Astrocyte (in vitro differentiated cells and primary cell): ENCODE measurements around the gene AKAP1. TPM values are rescaled to one million over a fixed set of nuclear protein-coding genes. Genes with fewer than 3 reads are reported as not detected.

Experiments
- DNase-seq: peaks from one replicate; pipeline ENCODE4 v3.0.0-alpha.2; 2010; ENCODE audit warnings: low read depth
- FAIRE-seq: peaks from 2 replicates; lab custom pipeline; 2011; peaks lifted over from hg19 to GRCh38; lab: Jason Lieb, UNC
- H2AFZ ChIP-seq: 2 replicates; pipeline ENCODE4 v1.6.0; 2012; ENCODE audit warnings: low read depth, low read length, inconsistent platforms
- H3K27ac ChIP-seq: 2 replicates; pipeline ENCODE4 v1.5.1; 2011; ENCODE audit warnings: low read depth, low read length, inconsistent platforms
- H3K27me3 ChIP-seq: 2 replicates; pipeline ENCODE4 v1.6.0; 2011; ENCODE audit warnings: low read length, inconsistent platforms; ENCODE audit not compliant: insufficient read depth
- H3K36me3 ChIP-seq: 2 replicates; pipeline ENCODE4 v1.5.1; 2011; ENCODE audit warnings: low read length, inconsistent platforms; ENCODE audit not compliant: insufficient read depth
- H3K4me1 ChIP-seq: 2 replicates; pipeline ENCODE4 v1.5.1; 2011; ENCODE audit warnings: low read length, inconsistent platforms; ENCODE audit not compliant: insufficient read depth
- H3K4me2 ChIP-seq: 2 replicates; pipeline ENCODE4 v1.6.0; 2012; ENCODE audit warnings: low read length, inconsistent platforms
- H3K4me3 ChIP-seq: 2 replicates; pipeline ENCODE4 v1.5.1; 2011; ENCODE audit warnings: low read depth, mild to moderate bottlenecking, low read length, inconsistent platforms; ENCODE audit not compliant: insufficient read depth
- H3K79me2 ChIP-seq: 2 replicates; pipeline ENCODE4 v1.6.0; 2012; ENCODE audit warnings: mild to moderate bottlenecking, low read length, inconsistent platforms; ENCODE audit not compliant: insufficient read depth
- H3K9ac ChIP-seq: 2 replicates; pipeline ENCODE4 v1.6.0; 2012; ENCODE audit warnings: mild to moderate bottlenecking, low read length, inconsistent platforms
- H3K9me3 ChIP-seq: 2 replicates; pipeline ENCODE4 v1.5.1; 2012; ENCODE audit warnings: low read depth, mild to moderate bottlenecking, low read length, inconsistent platforms; ENCODE audit not compliant: insufficient read depth
- H4K20me1 ChIP-seq: 2 replicates; pipeline ENCODE4 v1.6.0; 2012; ENCODE audit warnings: low read length, inconsistent platforms; ENCODE audit not compliant: insufficient read depth
- H3K27ac Mint-ChIP-seq: one replicate; pipeline ENCODE4 v1.8.0; 2021; ENCODE audit warnings: mild to moderate bottlenecking, mixed read lengths; ENCODE audit not compliant: unreplicated experiment
- H3K27me3 Mint-ChIP-seq: one replicate; pipeline ENCODE4 v1.8.0; 2021; ENCODE audit warnings: low read depth, mixed read lengths; ENCODE audit not compliant: unreplicated experiment
- H3K36me3 Mint-ChIP-seq: one replicate; pipeline ENCODE4 v1.8.0; 2021; ENCODE audit warnings: low read depth, mixed read lengths; ENCODE audit not compliant: unreplicated experiment
- H3K4me1 Mint-ChIP-seq: one replicate; pipeline ENCODE4 v1.8.0; 2021; ENCODE audit warnings: low read depth, mixed read lengths; ENCODE audit not compliant: unreplicated experiment
- H3K4me3 Mint-ChIP-seq: one replicate; pipeline ENCODE4 v1.8.0; 2021; ENCODE audit warnings: mild to moderate bottlenecking, moderate library complexity, mixed read lengths; ENCODE audit not compliant: unreplicated experiment
- H3K9me3 Mint-ChIP-seq: one replicate; pipeline ENCODE4 v1.8.0; 2021; ENCODE audit warnings: mild to moderate bottlenecking, mixed read lengths; ENCODE audit not compliant: unreplicated experiment
- EZH2 ChIP-seq: IDR thresholded peaks from 2 replicates; pipeline ENCODE4 v1.6.1; 2012; ENCODE audit warnings: mild to moderate bottlenecking, low read length, inconsistent platforms; ENCODE audit not compliant: insufficient read depth
- total RNA-seq: library from RNA; stranded (reverse); gene quantifications from 2 replicates; pipeline ENCODE4 v1.2.1, GENCODE V29; 2021
- TF ChIP-seq, protein P1 (sequence below): IDR thresholded peaks from 2 replicates; pipeline ENCODE4 v1.5.1; 2011; ENCODE audit warnings: low read depth, mild to moderate bottlenecking, inconsistent platforms, low read length, moderate library complexity; ENCODE audit not compliant: insufficient read depth

Gene AKAP1
- total RNA-seq, 1 donor from 2014 or later, result 12.5 TPM

DNA sequence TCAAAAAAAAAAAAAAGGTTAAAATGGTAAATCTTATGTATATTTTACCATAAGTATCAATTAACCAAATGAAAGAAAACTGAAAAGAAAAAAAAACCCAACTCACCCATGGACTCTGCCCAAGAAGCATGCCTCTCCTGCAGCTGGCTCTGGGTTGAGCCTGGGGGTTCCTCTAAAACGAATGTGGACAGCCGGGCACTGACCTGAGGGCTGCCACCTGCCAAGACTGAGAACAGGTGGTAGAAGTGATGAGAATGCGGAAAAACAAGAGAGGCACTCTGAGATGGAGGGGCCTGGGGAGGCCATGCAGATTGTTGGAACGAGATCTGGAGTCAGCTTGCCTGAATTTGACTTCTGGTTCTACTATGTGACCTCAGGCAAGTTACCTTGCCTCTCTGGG, 85.8 kb downstream of the AKAP1 start:
- no peak overlapping the region for H2AFZ ChIP-seq
- no peak for FAIRE-seq
- H3K36me3 Mint-ChIP-seq, result peaks cover 2% of the 10 kb centered on the region

More for the DNA sequence above, 85.8 kb downstream of the AKAP1 start:
- no peaks in the 10 kb centered on the region for H3K36me3 ChIP-seq
- no peak overlapping the region for H3K4me2 ChIP-seq
- H3K9ac ChIP-seq, result no peak overlapping the region
- no peaks in the 10 kb centered on the region for H3K4me1 Mint-ChIP-seq
- peaks cover 7% of the 10 kb centered on the region for H3K27me3 ChIP-seq
- no peak overlapping the region for H3K4me3 ChIP-seq
- DNase-seq, result no peak
- H3K4me1 ChIP-seq, result no peaks in the 10 kb centered on the region
- no peaks in the 10 kb centered on the region for H3K9me3 ChIP-seq
- H3K27ac Mint-ChIP-seq, result no peak overlapping the region
- H3K27ac ChIP-seq, result no peak overlapping the region
- H3K9me3 Mint-ChIP-seq, result peaks cover 3% of the 10 kb centered on the region
- TF ChIP-seq, protein P1, sequence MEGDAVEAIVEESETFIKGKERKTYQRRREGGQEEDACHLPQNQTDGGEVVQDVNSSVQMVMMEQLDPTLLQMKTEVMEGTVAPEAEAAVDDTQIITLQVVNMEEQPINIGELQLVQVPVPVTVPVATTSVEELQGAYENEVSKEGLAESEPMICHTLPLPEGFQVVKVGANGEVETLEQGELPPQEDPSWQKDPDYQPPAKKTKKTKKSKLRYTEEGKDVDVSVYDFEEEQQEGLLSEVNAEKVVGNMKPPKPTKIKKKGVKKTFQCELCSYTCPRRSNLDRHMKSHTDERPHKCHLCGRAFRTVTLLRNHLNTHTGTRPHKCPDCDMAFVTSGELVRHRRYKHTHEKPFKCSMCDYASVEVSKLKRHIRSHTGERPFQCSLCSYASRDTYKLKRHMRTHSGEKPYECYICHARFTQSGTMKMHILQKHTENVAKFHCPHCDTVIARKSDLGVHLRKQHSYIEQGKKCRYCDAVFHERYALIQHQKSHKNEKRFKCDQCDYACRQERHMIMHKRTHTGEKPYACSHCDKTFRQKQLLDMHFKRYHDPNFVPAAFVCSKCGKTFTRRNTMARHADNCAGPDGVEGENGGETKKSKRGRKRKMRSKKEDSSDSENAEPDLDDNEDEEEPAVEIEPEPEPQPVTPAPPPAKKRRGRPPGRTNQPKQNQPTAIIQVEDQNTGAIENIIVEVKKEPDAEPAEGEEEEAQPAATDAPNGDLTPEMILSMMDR, result no peak
- no peak for TF ChIP-seq EZH2
- no peaks in the 10 kb centered on the region for H4K20me1 ChIP-seq
- H3K79me2 ChIP-seq, result no peaks in the 10 kb centered on the region
- H3K27me3 Mint-ChIP-seq, result peaks cover 17% of the 10 kb centered on the region
- H3K4me3 Mint-ChIP-seq, result no peak overlapping the region

Other genes with a start within 250 kb of the AKAP1 start
- gene TRIM25, start 171.2 kb upstream of the AKAP1 start, total RNA-seq, result 96.3 and 105 TPM in 2 replicates
- 18.8 and 20.6 TPM in 2 replicates for gene COIL, start 124.2 kb upstream of the AKAP1 start, total RNA-seq
- gene SCPEP1, start 107.1 kb upstream of the AKAP1 start, total RNA-seq, result 27.1 and 29.0 TPM in 2 replicates
- gene MSI2, start 171.3 kb downstream of the AKAP1 start, total RNA-seq, result 53.7 and 67.9 TPM in 2 replicates